ENCODE measurements around the gene CYP2C18.
"Not testable (repeated sequence)": the region's sequence is repeated elsewhere in the genome, so short reads cannot be mapped to it uniquely, and the experiment has no call there.

CYP2C18 gene

DNA sequence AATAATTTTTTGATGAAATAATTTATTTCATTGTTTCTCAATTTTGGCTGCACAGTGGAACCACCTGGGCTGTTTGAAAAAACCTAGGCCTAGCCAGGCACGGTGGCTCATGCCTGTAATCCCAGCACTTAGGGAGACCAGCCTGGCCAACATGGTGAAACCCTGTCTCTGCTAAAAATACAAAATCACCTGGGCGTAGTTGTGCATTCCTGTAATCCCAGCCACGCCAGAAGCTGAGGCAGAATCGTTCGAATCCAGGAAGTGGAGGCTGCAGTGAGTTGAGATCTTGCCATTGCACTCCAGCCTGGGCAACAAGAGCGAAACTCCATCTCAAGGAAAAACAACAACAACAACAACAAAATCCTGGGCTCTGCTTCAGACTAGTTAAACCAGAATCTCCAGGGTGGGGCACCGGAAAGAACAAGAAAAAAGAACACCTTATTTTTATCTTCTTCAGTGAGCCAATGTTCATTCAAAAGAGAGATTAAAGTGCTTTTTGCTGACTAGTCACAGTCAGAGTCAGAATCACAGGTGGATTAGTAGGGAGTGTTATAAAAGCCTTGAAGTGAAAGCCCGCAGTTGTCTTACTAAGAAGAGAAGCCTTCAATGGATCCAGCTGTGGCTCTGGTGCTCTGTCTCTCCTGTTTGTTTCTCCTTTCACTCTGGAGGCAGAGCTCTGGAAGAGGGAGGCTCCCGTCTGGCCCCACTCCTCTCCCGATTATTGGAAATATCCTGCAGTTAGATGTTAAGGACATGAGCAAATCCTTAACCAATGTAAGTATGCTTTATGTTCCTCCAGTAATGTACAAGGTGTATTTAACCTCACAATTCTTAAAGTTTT, at the start of gene CYP2C18:
Gene CYP2C18, plus strand, starts transcription at position 516 of the 841 bp plus-strand sequence. Its CDS starts 91 bp downstream, at position 607.
- no peak for DNase-seq (ENCODE audit: low read depth in 2 of 2)

- not testable (repeated sequence) for DNase-seq (ENCODE audit: low read depth in 2 of 2)
Measured at GRCh38 chr10:94638097-94638496, 45.4 kb upstream of the CYP2C18 start.

DNA sequence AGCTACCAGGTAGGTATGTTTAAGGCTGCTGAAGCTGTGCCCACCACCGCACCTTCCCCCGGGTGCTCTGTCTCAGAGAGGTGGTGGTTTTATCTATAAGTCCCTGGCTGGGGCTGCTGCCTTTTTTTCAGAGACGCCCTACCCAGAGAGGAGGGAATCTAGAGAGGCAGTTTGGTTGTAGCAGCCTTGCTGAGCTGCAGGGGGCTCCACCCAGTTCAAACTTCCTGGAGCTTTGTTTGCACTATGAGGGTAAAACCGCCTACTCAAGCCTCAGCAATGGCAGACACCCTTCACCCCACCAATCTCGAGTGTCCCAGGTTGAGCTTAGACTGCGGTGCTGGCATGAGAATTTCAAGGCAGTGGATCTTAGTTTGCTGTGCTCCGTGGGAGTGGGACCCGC, 43.6 kb upstream of the CYP2C18 start:
- DNase-seq (ENCODE audit: low read depth in 2 of 2): no peak

GRCh38 chr10:94640562-94640961, 43.0 kb upstream of the CYP2C18 start:
- no peak for DNase-seq (ENCODE audit: low read depth in 2 of 2)

- DNase-seq (ENCODE audit: low read depth in 2 of 2): no peak
Measured at GRCh38 chr10:94641480-94641879, 42.0 kb upstream of the CYP2C18 start.

GRCh38 chr10:94644352-94644751, 39.2 kb upstream of the CYP2C18 start:
- no peak for DNase-seq (ENCODE audit: low read depth in 2 of 2)

- DNase-seq (ENCODE audit: low read depth in 2 of 2): no peak
Measured at GRCh38 chr10:94645285-94645684, 38.2 kb upstream of the CYP2C18 start.

- DNase-seq (ENCODE audit: low read depth in 2 of 2): not testable (repeated sequence)
Measured at GRCh38 chr10:94655201-94655600, 28.3 kb upstream of the CYP2C18 start.

- not testable (repeated sequence) for DNase-seq (ENCODE audit: low read depth in 2 of 2)
Measured at GRCh38 chr10:94663061-94663460, 20.5 kb upstream of the CYP2C18 start.

DNA sequence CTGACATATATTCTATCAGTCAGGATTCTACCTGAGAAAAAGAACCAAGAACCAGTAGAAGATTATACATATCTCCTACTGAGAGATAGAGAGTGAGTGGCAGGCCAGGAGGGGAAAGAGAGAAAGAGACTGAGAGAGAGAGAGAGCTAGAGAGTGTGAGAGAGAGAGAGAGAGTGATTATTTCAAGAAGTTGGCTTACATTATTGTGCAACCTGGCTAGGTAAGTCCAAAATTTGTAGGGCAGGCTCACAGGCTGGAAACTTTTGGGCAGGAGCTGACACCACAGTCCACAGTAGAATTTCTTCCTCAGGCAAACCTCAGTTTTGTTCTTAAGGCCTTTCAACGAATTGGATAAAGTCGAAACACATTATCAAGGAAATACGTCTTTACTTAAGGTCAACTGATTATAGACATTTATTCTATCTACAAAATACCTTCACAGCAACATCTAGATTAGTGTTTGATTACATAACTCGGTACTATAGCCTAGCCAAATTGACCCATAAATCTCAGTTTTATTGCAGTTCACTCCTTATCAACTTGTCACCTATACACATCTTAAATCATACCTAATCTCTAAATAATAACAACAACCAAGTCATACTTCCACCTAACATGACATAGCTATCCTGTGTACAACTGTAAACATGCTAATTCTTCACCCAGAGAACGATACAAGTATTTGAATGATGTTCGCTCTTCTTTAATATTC, 17.0 kb upstream of the CYP2C18 start:
- DNase-seq (ENCODE audit: low read depth in 2 of 2): no peak

GRCh38 chr10:94673614-94674321, 9.8 kb upstream of the CYP2C18 start:
- no peak for DNase-seq (ENCODE audit: low read depth in 2 of 2)

GRCh38 chr10:94676496-94676895, 7.0 kb upstream of the CYP2C18 start:
- DNase-seq (ENCODE audit: low read depth in 2 of 2): no peak

- DNase-seq (ENCODE audit: low read depth in 2 of 2): no peak
Measured at GRCh38 chr10:94677691-94678090, 5.8 kb upstream of the CYP2C18 start.

- no peak for DNase-seq (ENCODE audit: low read depth in 2 of 2)
Measured at GRCh38 chr10:94678475-94678874, 5.1 kb upstream of the CYP2C18 start.

- DNase-seq (ENCODE audit: low read depth in 2 of 2): no peak
Measured at GRCh38 chr10:94680544-94680943, 3.0 kb upstream of the CYP2C18 start.

DNA sequence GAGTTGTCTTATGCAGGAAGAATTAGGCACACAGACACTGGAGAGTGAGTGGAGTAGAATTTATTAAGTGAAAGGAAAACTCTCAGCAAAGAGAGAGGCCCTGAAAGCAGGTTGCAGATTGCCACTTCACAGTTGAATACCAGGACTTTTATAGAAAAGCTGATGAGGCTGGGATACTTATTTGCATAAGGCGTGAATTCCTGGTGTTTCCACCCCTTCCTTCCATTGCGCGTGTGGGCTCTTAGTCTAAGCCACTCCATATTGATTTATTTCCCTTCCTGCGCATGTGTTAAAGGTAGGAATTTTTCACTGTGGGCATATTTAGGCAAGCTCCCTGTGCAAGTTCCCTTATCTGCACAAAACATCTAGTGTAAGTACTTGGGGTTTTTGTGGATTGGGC, 893 bp upstream of the CYP2C18 start:
- DNase-seq (ENCODE audit: low read depth in 2 of 2): not testable (repeated sequence)

- DNase-seq (ENCODE audit: low read depth in 2 of 2): no peak
Measured at GRCh38 chr10:94687625-94688248, 4.2 kb downstream of the CYP2C18 start.

DNA sequence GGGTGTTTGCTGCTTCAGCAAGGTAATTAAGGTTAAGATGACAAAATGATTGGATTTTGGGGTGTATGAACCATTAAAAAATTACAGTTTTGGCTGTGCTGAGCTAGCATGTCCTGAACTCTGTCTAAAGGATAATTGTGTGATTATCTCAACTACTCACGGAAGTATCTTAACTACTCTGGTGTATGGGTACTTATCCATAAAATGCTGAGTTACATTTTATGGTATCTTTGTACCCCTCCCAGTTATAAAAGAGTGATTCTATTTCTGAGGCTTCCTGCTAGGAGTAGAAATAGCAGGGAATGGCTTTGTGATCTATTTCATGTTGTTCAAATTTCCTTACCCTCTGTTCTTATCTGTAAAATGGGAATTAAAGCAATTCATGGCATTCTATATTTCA, 22.6 kb downstream of the CYP2C18 start:
- no peak for DNase-seq (ENCODE audit: low read depth in 2 of 2)

- no peak for DNase-seq (ENCODE audit: low read depth in 2 of 2)
Measured at GRCh38 chr10:94710578-94710977, 27.0 kb downstream of the CYP2C18 start.

DNA sequence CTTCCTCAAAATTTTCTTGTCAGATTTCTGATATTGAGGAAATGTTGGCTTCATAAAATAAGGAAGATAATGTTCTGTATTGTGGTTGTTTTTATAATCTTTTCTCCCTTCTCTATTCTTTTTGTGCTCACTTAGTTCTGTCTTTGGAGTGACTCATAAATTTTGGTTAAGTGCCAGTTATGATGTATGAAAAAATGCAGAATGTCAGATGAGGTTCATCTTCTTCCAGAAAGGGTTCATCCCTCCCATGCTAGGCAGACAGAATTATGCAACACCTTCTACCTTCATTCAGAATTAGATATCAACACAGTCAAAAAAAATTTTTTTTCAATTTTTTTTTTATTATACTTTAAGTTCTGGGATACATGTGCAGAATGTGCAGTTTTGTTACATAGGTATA, 42.3 kb downstream of the CYP2C18 start:
- no peak for DNase-seq (ENCODE audit: low read depth in 2 of 2)

- no peak for DNase-seq (ENCODE audit: low read depth in 2 of 2)
Measured at GRCh38 chr10:94735197-94735596, 51.7 kb downstream of the CYP2C18 start.

GRCh38 chr10:94738588-94738987, 55.1 kb downstream of the CYP2C18 start:
- no peak for DNase-seq (ENCODE audit: low read depth in 2 of 2)
